Suprapubic skin (tissue), 4 donors: ENCODE data around the gene TNIK.

Source experiments
- EP300 ChIP-seq: sonication (generic); formaldehyde crosslinking; IDR thresholded peaks from one replicate; pipeline ENCODE4 v1.6.1; 2017; ENCODE audit warnings: antibody characterized with exemption
- POLR2A ChIP-seq, 2 donors: fragments of 450-650 bp; IDR thresholded peaks; one replicate each; pipeline ENCODE4 v1.6.1; 2017; ENCODE audit warnings: antibody characterized with exemption in 2 of 2, mild to moderate bottlenecking in 2 of 2, moderate library complexity in 2 of 2
- POLR2AphosphoS5 ChIP-seq, 3 donors: sonication (generic); formaldehyde crosslinking; IDR thresholded peaks; one replicate each; pipeline ENCODE4 v1.6.1; 2017; ENCODE audit warnings: antibody characterized with exemption in 3 of 3
- TF ChIP-seq, protein P1 (sequence below), 2 donors: fragments of 200-600 bp in 1 of 2; fragments of 450-650 bp in 1 of 2; sonication (generic) in 1 of 2; IDR thresholded peaks; one replicate each; pipeline ENCODE4 v1.5.1; 2016 to 2019; ENCODE audit warnings: antibody characterized with exemption in 2 of 2, mild to moderate bottlenecking in 1 of 2, moderate library complexity in 1 of 2

DNA sequence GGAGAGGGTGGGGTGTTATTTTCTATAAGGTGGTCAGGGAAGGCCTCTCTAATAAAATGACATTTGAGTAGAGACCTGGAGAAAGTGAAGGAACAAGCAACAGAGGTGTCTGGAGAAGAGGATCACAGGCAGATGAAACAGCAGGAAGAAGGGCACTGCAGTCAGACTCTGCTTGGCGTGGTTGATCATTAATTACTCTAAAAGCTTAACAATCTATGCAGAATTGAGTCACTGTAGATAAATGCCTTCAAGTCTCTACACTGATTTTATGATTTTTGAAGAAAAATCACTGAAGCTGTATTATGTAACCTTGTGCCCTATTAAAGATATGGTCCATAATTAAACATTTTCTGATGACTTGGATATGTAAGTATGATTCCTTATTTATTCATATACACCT is 114.2 kb downstream of the TNIK start:
- TF ChIP-seq EP300 (no peak), POLR2A (IDR thresholded peaks at IDR 0.05) (no peak), POLR2AphosphoS5 (IDR thresholded peaks at IDR 0.05) (no peak)
- TF ChIP-seq, protein P1, sequence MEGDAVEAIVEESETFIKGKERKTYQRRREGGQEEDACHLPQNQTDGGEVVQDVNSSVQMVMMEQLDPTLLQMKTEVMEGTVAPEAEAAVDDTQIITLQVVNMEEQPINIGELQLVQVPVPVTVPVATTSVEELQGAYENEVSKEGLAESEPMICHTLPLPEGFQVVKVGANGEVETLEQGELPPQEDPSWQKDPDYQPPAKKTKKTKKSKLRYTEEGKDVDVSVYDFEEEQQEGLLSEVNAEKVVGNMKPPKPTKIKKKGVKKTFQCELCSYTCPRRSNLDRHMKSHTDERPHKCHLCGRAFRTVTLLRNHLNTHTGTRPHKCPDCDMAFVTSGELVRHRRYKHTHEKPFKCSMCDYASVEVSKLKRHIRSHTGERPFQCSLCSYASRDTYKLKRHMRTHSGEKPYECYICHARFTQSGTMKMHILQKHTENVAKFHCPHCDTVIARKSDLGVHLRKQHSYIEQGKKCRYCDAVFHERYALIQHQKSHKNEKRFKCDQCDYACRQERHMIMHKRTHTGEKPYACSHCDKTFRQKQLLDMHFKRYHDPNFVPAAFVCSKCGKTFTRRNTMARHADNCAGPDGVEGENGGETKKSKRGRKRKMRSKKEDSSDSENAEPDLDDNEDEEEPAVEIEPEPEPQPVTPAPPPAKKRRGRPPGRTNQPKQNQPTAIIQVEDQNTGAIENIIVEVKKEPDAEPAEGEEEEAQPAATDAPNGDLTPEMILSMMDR (IDR thresholded peaks at IDR 0.05): no peak
